PC-9 (cell line): ENCODE data around the gene AKAP13. TPM values are rescaled to one million over a fixed set of nuclear protein-coding genes. Genes with fewer than 3 reads are reported as not detected.

Experiments
- BruUV-seq: library from RNA; stranded (reverse); fragments of 400-500 nt; replicated peaks from 2 replicates; lab custom pipeline; 2021; lab: Mats Ljungman, UMichigan
- CTCF ChIA-PET: fragments of 300-600 bp; sonication (Branson Sonifier 250); formaldehyde crosslinking; loops from one replicate; lab custom pipeline; 2022; ENCODE audit warnings: antibody characterized with exemption; lab: Charles Lee
- POLR2A ChIA-PET: fragments of 300-600 bp; sonication (Branson Sonifier 250); formaldehyde crosslinking; loops from one replicate; lab custom pipeline; 2022; ENCODE audit warnings: antibody characterized with exemption; ENCODE audit not compliant: unreplicated experiment; lab: Charles Lee
- DNase-seq, 2 experiments: peaks; one replicate each; pipeline versions ENCODE4 v3.0.0 to v3.0.0-alpha.2; 2015 to 2022; ENCODE audit warnings: mixed read lengths in 1 of 2
- H2AFZ ChIP-seq: fragments of 200-600 bp; sonication (generic); 2 replicates; pipeline ENCODE4 v1.8.1; 2017; ENCODE audit warnings: antibody characterized with exemption
- H3F3A ChIP-seq: fragments of 200-600 bp; sonication (generic); 2 replicates; pipeline ENCODE4 v1.8.1; 2017; ENCODE audit warnings: antibody characterized with exemption, mild to moderate bottlenecking, low read depth; ENCODE audit not compliant: insufficient read depth
- H3K27ac ChIP-seq: fragments of 200-600 bp; sonication (generic); 2 replicates; pipeline ENCODE4 v1.6.1; 2016; ENCODE audit warnings: mixed run types
- H3K27me3 ChIP-seq: fragments of 200-600 bp; sonication (generic); 2 replicates; pipeline ENCODE4 v1.6.1; 2016; ENCODE audit warnings: low read depth, mixed run types; ENCODE audit not compliant: insufficient read depth
- H3K36me3 ChIP-seq: fragments of 200-600 bp; sonication (generic); 2 replicates; pipeline ENCODE4 v1.6.1; 2016; ENCODE audit warnings: low read depth, mixed run types
- H3K4me1 ChIP-seq: fragments of 200-600 bp; sonication (generic); replicated peaks from 2 replicates; pipeline ENCODE4 v1.6.1; 2016; ENCODE audit warnings: mixed run types; ENCODE audit not compliant: insufficient read depth
- H3K4me2 ChIP-seq: fragments of 200-600 bp; sonication (generic); 2 replicates; pipeline ENCODE4 v1.6.1; 2017; ENCODE audit warnings: mixed run types
- H3K4me3 ChIP-seq: fragments of 200-600 bp; sonication (generic); 2 replicates; pipeline ENCODE4 v1.6.1; 2016; ENCODE audit warnings: mixed run types
- H3K79me2 ChIP-seq: fragments of 200-600 bp; sonication (generic); 2 replicates; pipeline ENCODE4 v1.6.1; 2017; ENCODE audit warnings: low read depth, mixed run types
- H3K9me2 ChIP-seq: fragments of 200-600 bp; sonication (generic); 2 replicates; pipeline ENCODE4 v1.8.1; 2017; ENCODE audit warnings: mild to moderate bottlenecking; ENCODE audit not compliant: insufficient read depth
- H3K9me3 ChIP-seq: fragments of 200-600 bp; sonication (generic); 2 replicates; pipeline ENCODE4 v1.8.1; 2016; ENCODE audit warnings: low read depth; ENCODE audit not compliant: insufficient read depth
- H4K20me1 ChIP-seq: fragments of 200-600 bp; sonication (generic); 2 replicates; pipeline ENCODE4 v1.8.1; 2017; ENCODE audit not compliant: insufficient read depth
- EZH2 ChIP-seq: fragments of 200-600 bp; sonication (generic); IDR thresholded peaks from 2 replicates; pipeline ENCODE4 v1.8.0; 2017; ENCODE audit warnings: antibody characterized with exemption, low read depth
- intact Hi-C: fragments of 100-400 bp; cut with micrococcal nuclease; formaldehyde crosslinking; loops from one replicate; pipeline ENCODE4 v1.10.0; 2022; ENCODE audit not compliant: unreplicated experiment
- total RNA-seq: library from RNA; stranded (reverse); gene quantifications from 2 replicates; pipeline ENCODE4 v1.2.3, GENCODE V29; 2021
- TF ChIP-seq, protein P1 (sequence below): fragments of 200-600 bp; sonication (generic); conservative IDR thresholded peaks from 2 replicates; pipeline ENCODE4 v1.6.1; 2017; ENCODE audit warnings: mixed run types, antibody characterized with exemption, mild to moderate bottlenecking, moderate library complexity

AKAP13 gene
- total RNA-seq, 1 experiment from 2014 or later = 82.5 TPM

DNA sequence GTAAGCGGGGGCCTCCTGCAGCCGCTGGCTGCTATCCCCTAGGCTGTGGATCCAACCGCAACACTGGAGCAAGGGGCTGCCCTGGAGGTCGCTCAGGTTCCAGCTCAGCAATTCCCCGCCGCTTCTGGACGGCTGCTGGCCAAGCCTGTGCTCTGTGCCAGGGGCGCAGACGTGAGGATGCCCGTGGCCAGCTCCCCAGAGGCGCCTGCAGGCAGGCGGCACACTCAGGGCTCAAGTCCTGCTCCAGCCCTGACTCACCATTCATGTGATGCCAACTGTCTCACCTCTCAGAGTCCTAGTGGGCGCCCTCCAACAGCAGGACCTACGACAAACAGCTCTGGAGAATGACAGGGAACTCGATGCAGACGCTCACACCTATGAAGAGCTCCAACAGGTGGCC is 382.8 kb downstream of the AKAP13 start:
- H3K9me3 ChIP-seq = no peaks in the 10 kb centered on the region
- H3K27ac ChIP-seq = no peak overlapping the region
- TF ChIP-seq, protein P1, sequence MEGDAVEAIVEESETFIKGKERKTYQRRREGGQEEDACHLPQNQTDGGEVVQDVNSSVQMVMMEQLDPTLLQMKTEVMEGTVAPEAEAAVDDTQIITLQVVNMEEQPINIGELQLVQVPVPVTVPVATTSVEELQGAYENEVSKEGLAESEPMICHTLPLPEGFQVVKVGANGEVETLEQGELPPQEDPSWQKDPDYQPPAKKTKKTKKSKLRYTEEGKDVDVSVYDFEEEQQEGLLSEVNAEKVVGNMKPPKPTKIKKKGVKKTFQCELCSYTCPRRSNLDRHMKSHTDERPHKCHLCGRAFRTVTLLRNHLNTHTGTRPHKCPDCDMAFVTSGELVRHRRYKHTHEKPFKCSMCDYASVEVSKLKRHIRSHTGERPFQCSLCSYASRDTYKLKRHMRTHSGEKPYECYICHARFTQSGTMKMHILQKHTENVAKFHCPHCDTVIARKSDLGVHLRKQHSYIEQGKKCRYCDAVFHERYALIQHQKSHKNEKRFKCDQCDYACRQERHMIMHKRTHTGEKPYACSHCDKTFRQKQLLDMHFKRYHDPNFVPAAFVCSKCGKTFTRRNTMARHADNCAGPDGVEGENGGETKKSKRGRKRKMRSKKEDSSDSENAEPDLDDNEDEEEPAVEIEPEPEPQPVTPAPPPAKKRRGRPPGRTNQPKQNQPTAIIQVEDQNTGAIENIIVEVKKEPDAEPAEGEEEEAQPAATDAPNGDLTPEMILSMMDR = no peak
- TF ChIP-seq EZH2 = no peak
- no peak overlapping the region for H3K4me2 ChIP-seq
- H3K4me3 ChIP-seq = no peak overlapping the region
- H3K79me2 ChIP-seq = no peaks in the 10 kb centered on the region
- DNase-seq = no peak
- no peak overlapping the region for H2AFZ ChIP-seq
- no peaks in the 10 kb centered on the region for H3F3A ChIP-seq
- intact Hi-C loops = no loop called here
- H4K20me1 ChIP-seq = no peaks in the 10 kb centered on the region
- no peaks in the 10 kb centered on the region for H3K27me3 ChIP-seq
- H3K9me2 ChIP-seq = no peaks in the 10 kb centered on the region
- ChIA-PET POLR2A (no interaction called here), CTCF (no interaction called here)
- H3K36me3 ChIP-seq = no peaks in the 10 kb centered on the region
- no peaks in the 10 kb centered on the region for H3K4me1 ChIP-seq
- BruUV-seq = no TSS peak

DNA sequence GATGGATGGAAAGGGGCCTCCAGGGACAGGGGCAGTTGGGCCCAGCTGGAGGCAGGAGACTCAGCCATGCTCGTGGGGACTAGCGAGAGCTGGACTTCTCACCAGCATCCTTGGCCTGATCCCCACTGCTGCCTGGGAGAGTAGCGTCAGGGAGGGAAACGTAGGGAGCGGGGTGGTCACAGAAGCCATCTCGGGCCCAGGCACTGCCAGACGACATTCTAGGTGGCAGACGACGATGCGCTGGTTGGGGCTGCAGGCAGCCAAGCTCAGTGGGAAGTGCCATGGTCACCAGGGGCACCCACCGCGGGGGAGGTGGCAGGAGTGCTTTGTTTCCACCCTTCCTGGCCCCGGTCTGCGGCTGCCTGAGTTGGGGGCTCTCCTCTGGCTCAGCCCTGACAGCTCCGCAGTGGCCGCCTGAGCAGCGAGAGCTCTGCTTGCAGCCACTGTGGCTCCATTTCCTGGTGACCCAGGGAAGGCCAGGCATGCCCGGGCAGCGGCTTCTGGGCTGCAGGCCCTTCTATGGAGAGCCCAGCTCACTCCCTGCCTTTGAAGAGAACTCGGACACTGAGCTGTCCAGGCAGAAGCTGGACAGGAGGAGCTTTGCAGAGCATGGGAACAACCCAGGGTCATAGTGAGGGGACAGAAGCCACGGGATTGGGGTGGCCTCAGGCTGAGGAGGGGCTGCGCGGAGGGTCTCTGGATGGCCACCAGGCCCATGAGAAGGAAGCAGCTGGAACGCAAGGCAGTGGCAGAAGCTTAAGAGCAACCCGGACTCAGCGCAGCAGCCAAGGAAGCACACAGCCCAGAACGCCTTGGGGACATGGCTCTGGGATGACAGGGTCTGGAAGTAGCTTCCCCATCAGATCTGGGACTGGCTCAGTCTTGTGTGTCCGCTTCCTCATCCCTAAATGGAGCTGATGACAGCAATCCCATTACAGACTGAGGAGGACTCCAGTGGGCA is 383.6 kb downstream of the AKAP13 start:
- Histone ChIP-seq H3K4me2 (no peak overlapping the region), H3K9me2 (no peaks in the 10 kb centered on the region), H3K9me3 (no peaks in the 10 kb centered on the region), H3K36me3 (no peaks in the 10 kb centered on the region), H3K27me3 (no peaks in the 10 kb centered on the region), H3K79me2 (no peaks in the 10 kb centered on the region), H3K27ac (no peak overlapping the region), H3K4me1 (no peaks in the 10 kb centered on the region), H3K4me3 (no peak overlapping the region), H2AFZ (no peak overlapping the region), H4K20me1 (no peaks in the 10 kb centered on the region), H3F3A (no peaks in the 10 kb centered on the region)
- ChIA-PET POLR2A (no interaction called here), CTCF (no interaction called here)
- no peak for TF ChIP-seq EZH2
- TF ChIP-seq, protein P1 = no peak
- intact Hi-C loops = no loop called here
- BruUV-seq = no TSS peak
- no peak for DNase-seq

DNA sequence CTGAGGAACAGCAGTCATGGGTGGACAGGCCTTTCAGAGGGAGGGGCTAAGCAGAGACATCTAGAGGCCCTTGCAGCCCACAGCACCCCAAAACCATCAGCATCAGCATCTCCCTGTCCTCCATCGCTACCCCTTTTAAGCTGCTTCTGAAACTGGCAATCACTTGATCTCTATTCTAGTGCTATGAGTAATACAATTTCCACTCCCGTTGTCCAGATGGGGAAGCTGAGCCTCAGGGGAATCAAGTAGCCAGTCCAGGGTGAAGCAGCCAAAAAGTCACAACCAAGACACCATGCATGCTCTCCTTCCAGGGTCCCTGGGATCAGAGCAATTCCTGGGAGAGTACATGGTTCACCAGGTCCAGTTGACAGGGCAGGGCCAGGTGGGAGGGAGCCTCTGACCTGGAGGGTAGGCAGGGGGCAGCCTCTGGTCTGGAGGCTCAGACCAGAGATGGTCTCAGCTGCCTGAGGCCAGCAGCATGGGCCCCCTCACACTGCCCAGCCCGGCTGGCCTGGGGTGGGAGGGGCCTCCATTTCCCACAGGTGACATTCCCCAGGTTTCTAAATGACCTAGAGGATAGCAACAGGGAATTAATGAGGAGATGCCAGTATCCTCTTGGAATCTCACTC is 384.4 kb downstream of the AKAP13 start:
- Histone ChIP-seq H3K4me3 (no peak overlapping the region), H4K20me1 (no peaks in the 10 kb centered on the region), H3K9me2 (no peaks in the 10 kb centered on the region), H3K9me3 (no peaks in the 10 kb centered on the region), H3K36me3 (no peaks in the 10 kb centered on the region), H3F3A (no peaks in the 10 kb centered on the region), H3K79me2 (no peaks in the 10 kb centered on the region), H3K4me1 (no peaks in the 10 kb centered on the region), H3K27me3 (no peaks in the 10 kb centered on the region), H3K27ac (no peak overlapping the region), H3K4me2 (no peak overlapping the region), H2AFZ (no peak overlapping the region)
- TF ChIP-seq, protein P1 = no peak
- TF ChIP-seq EZH2 = no peak
- no peak for DNase-seq
- CTCF ChIA-PET = no interaction called here
- no TSS peak for BruUV-seq
- intact Hi-C loops = no loop called here
- POLR2A ChIA-PET = no interaction called here
